Type B pancreatic cell (in vitro differentiated cells): ENCODE measurements around the gene IER5. TPM values are rescaled to one million over a fixed set of nuclear protein-coding genes. Genes with fewer than 3 reads are reported as not detected.

ENCODE experiments used
- DNase-seq: peaks from one replicate; pipeline ENCODE4 v3.0.0; 2021; ENCODE audit warnings: mixed read lengths; ENCODE audit not compliant: unreplicated experiment; ENCODE audit errors: extremely low spot score
- H3K27ac Mint-ChIP-seq: 2 replicates; pipeline ENCODE4 v1.8.0; 2021; ENCODE audit warnings: mild to moderate bottlenecking, mixed read lengths
- H3K27me3 Mint-ChIP-seq: 2 replicates; pipeline ENCODE4 v1.8.0; 2021; ENCODE audit warnings: mixed read lengths
- H3K36me3 Mint-ChIP-seq: 2 replicates; pipeline ENCODE4 v1.8.0; 2021; ENCODE audit warnings: mixed read lengths
- H3K4me1 Mint-ChIP-seq: one replicate; pipeline ENCODE4 v1.8.0; 2021; ENCODE audit warnings: mixed read lengths; ENCODE audit not compliant: unreplicated experiment
- H3K4me3 Mint-ChIP-seq: 2 replicates; pipeline ENCODE4 v1.8.0; 2021; ENCODE audit warnings: mild to moderate bottlenecking, mixed read lengths
- H3K9me3 Mint-ChIP-seq: 2 replicates; pipeline ENCODE4 v1.8.0; 2021; ENCODE audit warnings: mixed read lengths
- CTCF ChIP-seq: fragments of 200-600 bp; sonication (generic); conservative IDR thresholded peaks from 2 replicates; pipeline ENCODE4 v1.5.0; 2021; ENCODE audit warnings: antibody characterized with exemption, mild to moderate bottlenecking
- total RNA-seq: library from RNA; stranded (reverse); gene quantifications from 2 replicates; pipeline ENCODE4 v1.2.1, GENCODE V29; 2021; ENCODE audit warnings: low replicate concordance

Gene IER5
- total RNA-seq, 1 donor from 2014 or later: 16.6 TPM

GRCh38 chr1:181140398-181140797 is 51.9 kb downstream of the IER5 start:
- H3K4me1 Mint-ChIP-seq: peaks cover 28% of the 10 kb centered on the region
- no peak for TF ChIP-seq CTCF
- no peaks in the 10 kb centered on the region for H3K36me3 Mint-ChIP-seq
- no peak for DNase-seq
- peaks cover 21% of the 10 kb centered on the region for H3K27me3 Mint-ChIP-seq
- peaks cover under 1% of the 10 kb centered on the region for H3K9me3 Mint-ChIP-seq
- no peak overlapping the region for H3K4me3 Mint-ChIP-seq
- H3K27ac Mint-ChIP-seq: no peak overlapping the region

DNA sequence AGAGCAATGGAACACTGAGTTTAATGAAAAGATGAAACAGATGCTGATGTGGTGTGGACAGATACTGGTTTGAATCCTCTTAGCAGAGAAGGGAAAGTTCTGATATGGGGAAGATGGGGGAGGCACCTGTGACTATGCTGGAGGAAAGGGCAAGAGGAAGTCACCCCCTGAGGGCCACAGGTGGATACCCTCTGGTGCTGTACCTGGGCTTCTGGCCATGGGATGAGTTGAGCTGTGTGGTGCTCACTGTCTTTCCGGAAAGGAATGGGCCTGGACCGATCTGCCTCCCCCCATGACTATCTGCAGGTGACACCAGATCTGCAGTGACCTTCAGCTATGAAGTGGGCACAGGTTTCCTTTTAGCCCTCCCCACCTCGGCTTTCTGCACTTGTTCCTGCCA is 52.4 kb downstream of the IER5 start:
- no peak for TF ChIP-seq CTCF
- Mint-ChIP-seq H3K27ac (no peak overlapping the region), H3K27me3 (peaks cover 26% of the 10 kb centered on the region), H3K4me1 (peaks cover 23% of the 10 kb centered on the region), H3K36me3 (no peaks in the 10 kb centered on the region), H3K9me3 (peaks cover 5% of the 10 kb centered on the region), H3K4me3 (no peak overlapping the region)
- no peak for DNase-seq

- H3K9me3 Mint-ChIP-seq: peaks cover 11% of the 10 kb centered on the region
- peaks cover 29% of the 10 kb centered on the region for H3K27me3 Mint-ChIP-seq
- DNase-seq: no peak
- H3K27ac Mint-ChIP-seq: peak overlapping the region; percentile 85
- H3K36me3 Mint-ChIP-seq: no peaks in the 10 kb centered on the region
- no peak for TF ChIP-seq CTCF
- peaks cover 17% of the 10 kb centered on the region for H3K4me1 Mint-ChIP-seq
- no peak overlapping the region for H3K4me3 Mint-ChIP-seq
Measured at GRCh38 chr1:181141431-181141910, 53.0 kb downstream of the IER5 start.

Other genes with a start within 250 kb of the IER5 start
- 0.31 and 2.9 TPM in 2 replicates for gene KIAA1614, start 175.8 kb upstream of the IER5 start, total RNA-seq
- gene STX6, start 65.8 kb upstream of the IER5 start, total RNA-seq: 18.4 and 20.5 TPM in 2 replicates
- 0.62 and 0.99 TPM in 2 replicates for gene MR1, start 54.7 kb upstream of the IER5 start, total RNA-seq